Osteocyte (in vitro differentiated cells): ENCODE data around the gene FGGY. TPM values are rescaled to one million over a fixed set of nuclear protein-coding genes. Genes with fewer than 3 reads are reported as not detected.
"Not testable (repeated sequence)": the region's sequence is repeated elsewhere in the genome, so short reads cannot be mapped to it uniquely, and the experiment has no call there.

Experiments
- DNase-seq: peaks from one replicate; pipeline ENCODE4 v3.0.0; 2021; ENCODE audit warnings: mixed read lengths; ENCODE audit not compliant: unreplicated experiment; ENCODE audit errors: extremely low spot score
- H3K27ac Mint-ChIP-seq: one replicate; pipeline ENCODE4 v1.8.0; 2021; ENCODE audit warnings: mild to moderate bottlenecking, mixed read lengths; ENCODE audit not compliant: unreplicated experiment
- H3K27me3 Mint-ChIP-seq: one replicate; pipeline ENCODE4 v1.8.0; 2021; ENCODE audit warnings: mixed read lengths; ENCODE audit not compliant: unreplicated experiment
- H3K36me3 Mint-ChIP-seq: one replicate; pipeline ENCODE4 v1.8.0; 2021; ENCODE audit warnings: mixed read lengths; ENCODE audit not compliant: unreplicated experiment
- H3K4me1 Mint-ChIP-seq: one replicate; pipeline ENCODE4 v1.8.0; 2021; ENCODE audit warnings: mixed read lengths; ENCODE audit not compliant: unreplicated experiment
- H3K4me3 Mint-ChIP-seq: one replicate; pipeline ENCODE4 v1.8.0; 2021; ENCODE audit warnings: mild to moderate bottlenecking, moderate library complexity, mixed read lengths; ENCODE audit not compliant: unreplicated experiment
- H3K9me3 Mint-ChIP-seq: one replicate; pipeline ENCODE4 v1.8.0; 2021; ENCODE audit warnings: mixed read lengths; ENCODE audit not compliant: unreplicated experiment
- total RNA-seq: library from RNA; stranded (reverse); gene quantifications from 2 replicates; pipeline ENCODE4 v1.2.1, GENCODE V29; 2021
- TF ChIP-seq, protein P1 (sequence below): fragments of 200-600 bp; sonication (generic); IDR thresholded peaks from 2 replicates; pipeline ENCODE4 v1.5.0; 2021; ENCODE audit warnings: antibody characterized with exemption, mild to moderate bottlenecking, moderate library complexity

FGGY gene
- total RNA-seq, 1 donor from 2014 or later, result 9.1 TPM

GRCh38 chr1:59298710-59299346, 1.9 kb downstream of the FGGY start:
- H3K27me3 Mint-ChIP-seq, result no peaks in the 10 kb centered on the region
- no peak for DNase-seq
- H3K36me3 Mint-ChIP-seq, result peaks cover 6% of the 10 kb centered on the region
- no peak overlapping the region for H3K27ac Mint-ChIP-seq
- H3K4me3 Mint-ChIP-seq, result no peak overlapping the region
- TF ChIP-seq, protein P1, sequence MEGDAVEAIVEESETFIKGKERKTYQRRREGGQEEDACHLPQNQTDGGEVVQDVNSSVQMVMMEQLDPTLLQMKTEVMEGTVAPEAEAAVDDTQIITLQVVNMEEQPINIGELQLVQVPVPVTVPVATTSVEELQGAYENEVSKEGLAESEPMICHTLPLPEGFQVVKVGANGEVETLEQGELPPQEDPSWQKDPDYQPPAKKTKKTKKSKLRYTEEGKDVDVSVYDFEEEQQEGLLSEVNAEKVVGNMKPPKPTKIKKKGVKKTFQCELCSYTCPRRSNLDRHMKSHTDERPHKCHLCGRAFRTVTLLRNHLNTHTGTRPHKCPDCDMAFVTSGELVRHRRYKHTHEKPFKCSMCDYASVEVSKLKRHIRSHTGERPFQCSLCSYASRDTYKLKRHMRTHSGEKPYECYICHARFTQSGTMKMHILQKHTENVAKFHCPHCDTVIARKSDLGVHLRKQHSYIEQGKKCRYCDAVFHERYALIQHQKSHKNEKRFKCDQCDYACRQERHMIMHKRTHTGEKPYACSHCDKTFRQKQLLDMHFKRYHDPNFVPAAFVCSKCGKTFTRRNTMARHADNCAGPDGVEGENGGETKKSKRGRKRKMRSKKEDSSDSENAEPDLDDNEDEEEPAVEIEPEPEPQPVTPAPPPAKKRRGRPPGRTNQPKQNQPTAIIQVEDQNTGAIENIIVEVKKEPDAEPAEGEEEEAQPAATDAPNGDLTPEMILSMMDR, result no peak
- H3K9me3 Mint-ChIP-seq, result peaks cover 5% of the 10 kb centered on the region
- peaks cover 17% of the 10 kb centered on the region for H3K4me1 Mint-ChIP-seq

- H3K4me3 Mint-ChIP-seq, H3K27ac Mint-ChIP-seq, H3K36me3 Mint-ChIP-seq, DNase-seq, H3K27me3 Mint-ChIP-seq: not testable (repeated sequence)
- H3K4me1 Mint-ChIP-seq, result peaks cover 17% of the 10 kb centered on the region
- peaks cover 13% of the 10 kb centered on the region for H3K9me3 Mint-ChIP-seq
Measured at GRCh38 chr1:59299670-59300069, 2.8 kb downstream of the FGGY start.

- Mint-ChIP-seq H3K4me3 (no peak overlapping the region), H3K27me3 (no peaks in the 10 kb centered on the region), H3K9me3 (peaks cover 28% of the 10 kb centered on the region), H3K27ac (no peak overlapping the region), H3K4me1 (peaks cover 15% of the 10 kb centered on the region), H3K36me3 (peaks cover 13% of the 10 kb centered on the region)
- TF ChIP-seq, protein P1, result no peak
- no peak for DNase-seq
Measured at GRCh38 chr1:59302297-59302696, 5.4 kb downstream of the FGGY start.

DNA sequence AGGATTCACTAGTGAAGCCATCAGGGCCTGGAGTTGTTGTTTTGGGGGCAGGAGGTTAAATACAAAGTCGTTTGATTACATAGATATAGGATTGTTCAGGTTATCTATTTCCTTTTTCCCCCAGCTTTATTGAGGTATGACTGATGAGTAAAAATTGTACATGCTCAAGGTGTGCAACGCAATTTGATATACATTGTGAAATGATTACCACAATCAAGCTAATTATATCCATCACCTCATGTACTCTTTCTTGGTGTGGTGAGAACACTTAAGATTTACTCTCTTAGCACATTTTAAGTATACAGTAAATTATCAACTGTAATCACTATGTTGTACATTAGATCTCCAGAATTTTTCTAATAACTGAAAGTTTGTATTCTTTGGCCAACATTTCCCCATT, 6.0 kb downstream of the FGGY start:
- DNase-seq, result no peak
- Mint-ChIP-seq H3K4me3 (no peak overlapping the region), H3K27me3 (peaks cover 4% of the 10 kb centered on the region), H3K36me3 (peaks cover 13% of the 10 kb centered on the region), H3K4me1 (peaks cover 10% of the 10 kb centered on the region), H3K27ac (no peak overlapping the region), H3K9me3 (peaks cover 28% of the 10 kb centered on the region)
- TF ChIP-seq, protein P1, result no peak

DNA sequence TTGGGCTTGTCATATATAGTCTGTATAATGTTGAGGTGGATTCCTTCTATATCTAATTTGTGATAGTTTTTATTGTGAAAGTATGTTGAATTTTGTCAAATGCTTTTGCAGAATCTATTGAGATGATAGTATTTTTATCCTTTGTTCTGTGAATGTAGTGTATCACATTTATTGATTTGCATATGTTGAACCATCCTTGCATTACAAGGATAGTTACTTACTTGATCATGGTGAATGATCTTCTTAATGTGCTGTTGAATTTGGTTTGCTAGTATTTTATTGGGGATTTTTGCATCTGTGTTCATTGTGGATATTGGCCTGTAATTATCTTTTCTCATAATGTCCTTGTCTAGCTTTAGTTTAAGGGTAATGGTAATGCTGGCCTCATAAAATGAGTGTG, 8.3 kb downstream of the FGGY start:
- no peak for DNase-seq
- Mint-ChIP-seq H3K4me1 (no peaks in the 10 kb centered on the region), H3K27me3 (peaks cover 13% of the 10 kb centered on the region), H3K9me3 (peaks cover 28% of the 10 kb centered on the region), H3K27ac (no peak overlapping the region), H3K36me3 (peaks cover 15% of the 10 kb centered on the region), H3K4me3 (no peak overlapping the region)
- TF ChIP-seq, protein P1, result no peak
